Measurements from ENCODE around the gene USP49.

USP49 gene

GRCh38 chr6:41892921-41893564, 2.1 kb downstream of the USP49 start:
- H3K36me3 ChIP-seq (ENCODE audit: control insufficient read depth in 1 of 2, insufficient read depth in 2 of 2, low read length in 2 of 2) = no peaks in the 10 kb centered on the region
- no peaks in the 10 kb centered on the region for H3K9me3 ChIP-seq (ENCODE audit: control insufficient read depth in 1 of 2, low read length in 2 of 2)
- H3K4me1 ChIP-seq (ENCODE audit: control insufficient read depth in 1 of 2, insufficient read depth in 2 of 2, low read length in 2 of 2) = peaks cover 7 to 20% of the 10 kb centered on the region in 2 donors
- no peak overlapping the region for H3K4me3 ChIP-seq (ENCODE audit: low read depth in 1 of 2, low read length in 2 of 2)
- H3K27me3 ChIP-seq (ENCODE audit: low read depth, low read length) = no peaks in the 10 kb centered on the region
- no peak overlapping the region for H3K27ac ChIP-seq (ENCODE audit: low read length)

GRCh38 chr6:41887331-41887751, 7.8 kb downstream of the USP49 start:
- no peaks in the 10 kb centered on the region for H3K9me3 ChIP-seq (ENCODE audit: control insufficient read depth in 1 of 2, low read length in 2 of 2)
- no peak overlapping the region for H3K4me3 ChIP-seq (ENCODE audit: low read depth in 1 of 2, low read length in 2 of 2)
- H3K36me3 ChIP-seq (ENCODE audit: control insufficient read depth in 1 of 2, insufficient read depth in 2 of 2, low read length in 2 of 2) = no peaks in the 10 kb centered on the region
- no peaks in the 10 kb centered on the region for H3K27me3 ChIP-seq (ENCODE audit: low read depth, low read length)
- H3K27ac ChIP-seq (ENCODE audit: low read length) = no peak overlapping the region
- H3K4me1 ChIP-seq (ENCODE audit: control insufficient read depth in 1 of 2, insufficient read depth in 2 of 2, low read length in 2 of 2) = no peaks in the 10 kb centered on the region

- Histone ChIP-seq H3K4me1 (ENCODE audit: control insufficient read depth in 1 of 2, insufficient read depth in 2 of 2, low read length in 2 of 2) (no peaks in the 10 kb centered on the region), H3K27me3 (ENCODE audit: low read depth, low read length) (no peaks in the 10 kb centered on the region), H3K36me3 (ENCODE audit: control insufficient read depth in 1 of 2, insufficient read depth in 2 of 2, low read length in 2 of 2) (no peaks in the 10 kb centered on the region), H3K27ac (ENCODE audit: low read length) (no peak overlapping the region), H3K9me3 (ENCODE audit: control insufficient read depth in 1 of 2, low read length in 2 of 2) (no peaks in the 10 kb centered on the region), H3K4me3 (ENCODE audit: low read depth in 1 of 2, low read length in 2 of 2) (no peak overlapping the region)
Measured at GRCh38 chr6:41885930-41886329, 9.2 kb downstream of the USP49 start.

GRCh38 chr6:41884957-41885356, 10.2 kb downstream of the USP49 start:
- no peaks in the 10 kb centered on the region for H3K4me1 ChIP-seq (ENCODE audit: control insufficient read depth in 1 of 2, insufficient read depth in 2 of 2, low read length in 2 of 2)
- H3K9me3 ChIP-seq (ENCODE audit: control insufficient read depth in 1 of 2, low read length in 2 of 2) = no peaks in the 10 kb centered on the region
- H3K27ac ChIP-seq (ENCODE audit: low read length) = no peak overlapping the region
- no peaks in the 10 kb centered on the region for H3K36me3 ChIP-seq (ENCODE audit: control insufficient read depth in 1 of 2, insufficient read depth in 2 of 2, low read length in 2 of 2)
- no peaks in the 10 kb centered on the region for H3K27me3 ChIP-seq (ENCODE audit: low read depth, low read length)
- no peak overlapping the region for H3K4me3 ChIP-seq (ENCODE audit: low read depth in 1 of 2, low read length in 2 of 2)

DNA sequence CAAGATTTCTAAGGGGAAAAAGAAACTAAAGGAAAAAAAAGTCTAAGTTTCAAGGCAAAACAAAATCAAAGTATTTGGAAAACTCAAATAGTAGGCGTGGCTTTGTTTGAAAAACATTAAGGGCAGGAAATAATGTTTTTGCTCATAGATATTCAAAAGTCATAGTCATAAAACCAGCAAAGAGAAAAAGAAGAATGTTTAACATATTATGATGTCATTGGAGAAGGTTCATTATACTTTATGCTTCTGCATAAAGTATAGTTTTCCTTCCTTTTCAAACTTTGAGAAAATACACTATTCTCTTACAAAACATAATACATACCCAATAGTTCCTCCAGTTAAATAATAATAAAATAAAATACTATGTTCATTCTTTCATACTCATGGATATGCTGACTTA, 13.7 kb downstream of the USP49 start:
- H3K27ac ChIP-seq (ENCODE audit: low read length) = no peak overlapping the region
- H3K4me1 ChIP-seq (ENCODE audit: control insufficient read depth in 1 of 2, insufficient read depth in 2 of 2, low read length in 2 of 2) = no peaks in the 10 kb centered on the region
- no peaks in the 10 kb centered on the region for H3K27me3 ChIP-seq (ENCODE audit: low read depth, low read length)
- no peaks in the 10 kb centered on the region for H3K9me3 ChIP-seq (ENCODE audit: control insufficient read depth in 1 of 2, low read length in 2 of 2)
- no peak overlapping the region for H3K4me3 ChIP-seq (ENCODE audit: low read depth in 1 of 2, low read length in 2 of 2)
- no peaks in the 10 kb centered on the region for H3K36me3 ChIP-seq (ENCODE audit: control insufficient read depth in 1 of 2, insufficient read depth in 2 of 2, low read length in 2 of 2)

- H3K27ac ChIP-seq (ENCODE audit: low read length) = no peak overlapping the region
- H3K4me1 ChIP-seq (ENCODE audit: control insufficient read depth in 1 of 2, insufficient read depth in 2 of 2, low read length in 2 of 2) = no peaks in the 10 kb centered on the region
- H3K4me3 ChIP-seq (ENCODE audit: low read depth in 1 of 2, low read length in 2 of 2) = no peak overlapping the region
- H3K9me3 ChIP-seq (ENCODE audit: control insufficient read depth in 1 of 2, low read length in 2 of 2) = no peaks in the 10 kb centered on the region
- no peaks in the 10 kb centered on the region for H3K36me3 ChIP-seq (ENCODE audit: control insufficient read depth in 1 of 2, insufficient read depth in 2 of 2, low read length in 2 of 2)
- no peaks in the 10 kb centered on the region for H3K27me3 ChIP-seq (ENCODE audit: low read depth, low read length)
Measured at GRCh38 chr6:41878961-41879405, 16.2 kb downstream of the USP49 start.

- Histone ChIP-seq H3K9me3 (ENCODE audit: control insufficient read depth in 1 of 2, low read length in 2 of 2) (no peaks in the 10 kb centered on the region), H3K27ac (ENCODE audit: low read length) (no peak overlapping the region), H3K36me3 (ENCODE audit: control insufficient read depth in 1 of 2, insufficient read depth in 2 of 2, low read length in 2 of 2) (no peaks in the 10 kb centered on the region), H3K4me3 (ENCODE audit: low read depth in 1 of 2, low read length in 2 of 2) (no peak overlapping the region), H3K27me3 (ENCODE audit: low read depth, low read length) (no peaks in the 10 kb centered on the region), H3K4me1 (ENCODE audit: control insufficient read depth in 1 of 2, insufficient read depth in 2 of 2, low read length in 2 of 2) (no peaks in the 10 kb centered on the region)
Measured at GRCh38 chr6:41878246-41878645, 16.9 kb downstream of the USP49 start.

GRCh38 chr6:41877051-41877680, 18.0 kb downstream of the USP49 start:
- no peaks in the 10 kb centered on the region for H3K36me3 ChIP-seq (ENCODE audit: control insufficient read depth in 1 of 2, insufficient read depth in 2 of 2, low read length in 2 of 2)
- H3K9me3 ChIP-seq (ENCODE audit: control insufficient read depth in 1 of 2, low read length in 2 of 2) = no peaks in the 10 kb centered on the region
- H3K4me3 ChIP-seq (ENCODE audit: low read depth in 1 of 2, low read length in 2 of 2) = no peak overlapping the region
- no peaks in the 10 kb centered on the region for H3K4me1 ChIP-seq (ENCODE audit: control insufficient read depth in 1 of 2, insufficient read depth in 2 of 2, low read length in 2 of 2)
- H3K27ac ChIP-seq (ENCODE audit: low read length) = no peak overlapping the region
- H3K27me3 ChIP-seq (ENCODE audit: low read depth, low read length) = no peaks in the 10 kb centered on the region

DNA sequence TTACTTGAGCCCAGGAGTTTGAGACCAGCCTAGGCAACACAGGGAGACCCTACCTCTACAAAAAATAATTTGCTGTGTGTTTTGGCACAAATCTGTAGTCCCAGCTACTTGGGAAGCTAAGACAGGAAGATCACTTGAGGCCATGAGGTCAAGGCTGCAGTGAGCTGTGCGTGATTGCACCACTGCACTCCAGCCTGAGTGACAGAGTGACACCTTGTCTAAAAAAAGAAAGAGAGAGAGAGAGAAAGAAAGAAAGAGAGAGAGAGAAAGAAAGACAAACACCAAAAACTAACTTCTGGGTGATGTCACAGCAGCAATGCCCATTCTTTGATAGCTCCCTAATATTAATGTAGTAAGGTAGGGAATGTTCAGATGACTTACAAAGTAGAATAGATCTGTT, 20.4 kb downstream of the USP49 start:
- H3K4me1 ChIP-seq (ENCODE audit: control insufficient read depth in 1 of 2, insufficient read depth in 2 of 2, low read length in 2 of 2) = no peaks in the 10 kb centered on the region
- H3K27ac ChIP-seq (ENCODE audit: low read length) = no peak overlapping the region
- H3K27me3 ChIP-seq (ENCODE audit: low read depth, low read length) = no peaks in the 10 kb centered on the region
- no peaks in the 10 kb centered on the region for H3K9me3 ChIP-seq (ENCODE audit: control insufficient read depth in 1 of 2, low read length in 2 of 2)
- peaks cover 0 to 3% of the 10 kb centered on the region in 2 donors for H3K36me3 ChIP-seq (ENCODE audit: control insufficient read depth in 1 of 2, insufficient read depth in 2 of 2, low read length in 2 of 2)
- no peak overlapping the region for H3K4me3 ChIP-seq (ENCODE audit: low read depth in 1 of 2, low read length in 2 of 2)

DNA sequence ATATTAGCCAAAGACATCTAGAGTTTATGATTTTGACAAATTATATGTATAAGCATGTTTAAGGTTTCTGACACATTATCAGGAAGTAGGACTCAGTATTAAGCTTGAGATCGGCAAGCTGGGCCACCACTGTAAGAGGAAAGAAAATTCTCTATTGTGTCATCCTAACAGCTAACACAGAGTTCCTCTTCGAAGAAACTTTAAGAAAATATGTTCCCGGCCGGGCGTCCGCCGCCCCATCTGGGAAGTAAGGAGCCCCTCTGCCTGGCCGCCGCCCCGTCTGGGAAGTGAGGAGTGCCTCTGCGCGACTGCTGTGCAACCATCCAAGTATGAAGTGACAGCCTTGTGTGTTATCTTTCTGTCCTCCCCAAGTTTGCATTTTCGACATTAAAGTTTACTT, 23.0 kb downstream of the USP49 start:
- Histone ChIP-seq H3K9me3 (ENCODE audit: control insufficient read depth in 1 of 2, low read length in 2 of 2) (no peaks in the 10 kb centered on the region), H3K4me1 (ENCODE audit: control insufficient read depth in 1 of 2, insufficient read depth in 2 of 2, low read length in 2 of 2) (no peaks in the 10 kb centered on the region), H3K27ac (ENCODE audit: low read length) (no peak overlapping the region), H3K4me3 (ENCODE audit: low read depth in 1 of 2, low read length in 2 of 2) (no peak overlapping the region), H3K36me3 (ENCODE audit: control insufficient read depth in 1 of 2, insufficient read depth in 2 of 2, low read length in 2 of 2) (peaks cover 0 to 3% of the 10 kb centered on the region in 2 donors), H3K27me3 (ENCODE audit: low read depth, low read length) (no peaks in the 10 kb centered on the region)

- Histone ChIP-seq H3K4me3 (ENCODE audit: low read depth in 1 of 2, low read length in 2 of 2) (no peak overlapping the region), H3K4me1 (ENCODE audit: control insufficient read depth in 1 of 2, insufficient read depth in 2 of 2, low read length in 2 of 2) (no peaks in the 10 kb centered on the region), H3K36me3 (ENCODE audit: control insufficient read depth in 1 of 2, insufficient read depth in 2 of 2, low read length in 2 of 2) (peaks cover 0 to 3% of the 10 kb centered on the region in 2 donors), H3K27ac (ENCODE audit: low read length) (no peak overlapping the region), H3K9me3 (ENCODE audit: control insufficient read depth in 1 of 2, low read length in 2 of 2) (no peaks in the 10 kb centered on the region), H3K27me3 (ENCODE audit: low read depth, low read length) (no peaks in the 10 kb centered on the region)
Measured at GRCh38 chr6:41871691-41872090, 23.5 kb downstream of the USP49 start.

DNA sequence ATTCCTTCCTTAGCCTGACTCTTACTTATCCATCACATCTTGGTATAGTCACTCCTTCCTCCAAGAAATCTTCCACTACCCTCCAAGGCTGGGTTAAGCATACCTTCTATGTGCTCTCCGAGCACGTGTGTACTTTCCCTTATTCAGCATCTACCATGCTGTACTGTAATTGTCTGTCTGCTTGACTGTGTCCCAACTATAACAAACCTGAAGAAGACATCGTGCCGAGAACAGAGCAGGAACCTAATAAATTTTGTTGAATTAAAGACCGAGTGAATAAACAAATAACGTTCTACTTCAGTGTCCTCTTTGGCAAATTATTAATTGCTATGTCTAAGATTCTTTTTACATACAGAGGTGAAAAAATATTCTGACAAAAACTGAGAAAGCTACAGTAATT, 35.8 kb downstream of the USP49 start:
- Histone ChIP-seq H3K4me3 (ENCODE audit: low read depth in 1 of 2, low read length in 2 of 2) (no peak overlapping the region), H3K9me3 (ENCODE audit: control insufficient read depth in 1 of 2, low read length in 2 of 2) (no peaks in the 10 kb centered on the region), H3K4me1 (ENCODE audit: control insufficient read depth in 1 of 2, insufficient read depth in 2 of 2, low read length in 2 of 2) (no peaks in the 10 kb centered on the region), H3K36me3 (ENCODE audit: control insufficient read depth in 1 of 2, insufficient read depth in 2 of 2, low read length in 2 of 2) (no peaks in the 10 kb centered on the region), H3K27me3 (ENCODE audit: low read depth, low read length) (no peaks in the 10 kb centered on the region), H3K27ac (ENCODE audit: low read length) (no peak overlapping the region)

Data from muscle layer of duodenum (tissue), 2 donors.